ENCODE measurements around the gene AQP10. TPM values are rescaled to one million over a fixed set of nuclear protein-coding genes. Genes with fewer than 3 reads are reported as not detected.
"Not testable (repeated sequence)": the region's sequence is repeated elsewhere in the genome, so short reads cannot be mapped to it uniquely, and the experiment has no call there.

The AQP10 gene
- total RNA-seq, 5 donors from 2014 or later (not counting 1 experiment from before 2014, with no cell fraction given): not detected

DNA sequence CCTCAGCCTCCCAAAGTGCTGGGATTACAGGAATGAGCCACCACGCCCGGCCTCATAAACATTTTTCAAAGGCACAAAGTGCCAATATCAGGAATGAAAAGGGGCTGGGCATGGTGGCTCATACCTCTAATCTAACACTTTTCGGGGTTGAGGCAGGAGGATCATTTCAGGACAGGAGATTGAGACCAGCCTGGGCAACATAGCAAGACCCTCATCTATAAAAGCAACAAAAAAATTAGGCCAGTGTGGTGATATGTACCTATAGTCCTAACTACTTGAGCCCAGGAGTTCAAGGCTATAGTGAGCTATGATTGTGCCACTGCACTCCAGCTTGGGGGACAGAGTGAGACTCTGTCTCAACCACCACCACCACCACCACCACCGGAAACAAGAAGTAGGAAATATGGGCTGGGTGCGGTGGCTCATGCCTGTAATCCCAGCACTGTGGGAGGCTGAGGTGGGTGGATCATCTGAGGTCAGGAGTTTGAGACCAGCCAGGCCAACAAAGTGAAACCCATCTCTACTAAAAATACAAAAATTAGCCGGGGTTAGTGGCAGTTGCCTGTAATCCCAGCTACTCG is 53.0 kb downstream of the AQP10 start:
- H3K27ac ChIP-seq (ENCODE audit: low read length); H3K36me3 Mint-ChIP-seq; H3K27me3 Mint-ChIP-seq; H3K27me3 ChIP-seq (replicated peaks in 1 of 2; ENCODE audit: control insufficient read depth in 2 of 2, extremely low read depth in 1 of 2, insufficient read depth in 2 of 2, low read length in 1 of 2); H3K9me3 Mint-ChIP-seq; DNase-seq; H3K27ac Mint-ChIP-seq; H3K4me3 Mint-ChIP-seq; H3K4me1 ChIP-seq (ENCODE audit: control insufficient read depth in 1 of 2, extremely low read depth in 1 of 2, insufficient read depth in 2 of 2, low read length in 2 of 2); H3K36me3 ChIP-seq (ENCODE audit: control insufficient read depth in 2 of 2, extremely low read depth in 1 of 2, insufficient read depth in 1 of 2, low read length in 1 of 2); ATAC-seq (replicated peaks in 1 of 4); H3K4me1 Mint-ChIP-seq; CTCF ChIA-PET; H3K9me3 ChIP-seq; H3K4me3 ChIP-seq (ENCODE audit: control insufficient read depth in 1 of 2, extremely low read depth in 1 of 2, low read length in 1 of 2); POLR2A ChIA-PET: not testable (repeated sequence)
- WGBS (ENCODE audit: insufficient coverage): 100% methylated on average over 2 of the region's 7 CpGs

Other genes with a start within 250 kb of the AQP10 start
- gene NUP210L, start 166.0 kb upstream of the AQP10 start, total RNA-seq: under 1 TPM; 0.10 to 0.35 (median 0.18) TPM
- gene TPM3, start 129.0 kb upstream of the AQP10 start, total RNA-seq: 100 to 1,000 TPM; 340 to 396 (median 363) TPM
- not detected for gene CFAP141, start 114.8 kb upstream of the AQP10 start, total RNA-seq
- 100 to 1,000 TPM; 175 to 240 (median 192) TPM for gene UBAP2L, start 100.1 kb upstream of the AQP10 start, total RNA-seq
- 10 to 100 TPM; 69.4 to 97.7 (median 92.5) TPM for gene HAX1, start 48.5 kb upstream of the AQP10 start, total RNA-seq
- 100 to 1,000 TPM; 142 to 172 (median 149) TPM for gene ATP8B2, start 4.4 kb downstream of the AQP10 start, total RNA-seq
- gene IL6R, start 84.2 kb downstream of the AQP10 start, total RNA-seq: 10 to 100 TPM; 76.0 to 87.9 (median 80.8) TPM
- not detected for gene TDRD10, start 181.1 kb downstream of the AQP10 start, total RNA-seq
- under 1 TPM in 3 of 5 donors, not detected in 2; 0.06 to 0.07 (median 0.06) TPM for gene SHE, start 181.3 kb downstream of the AQP10 start, total RNA-seq
- 100 to 1,000 TPM in 2 of 5 donors, 10 to 100 TPM in 3; 64.0 to 111 (median 90.0) TPM for gene UBE2Q1, start 237.6 kb downstream of the AQP10 start, total RNA-seq
- under 1 TPM in 1 of 5 donors, not detected in 4; 0.15 TPM for gene CHRNB2, start 246.7 kb downstream of the AQP10 start, total RNA-seq

All from T-cell (primary cell).